ENCODE measurements around the gene PDLIM4.

DNA sequence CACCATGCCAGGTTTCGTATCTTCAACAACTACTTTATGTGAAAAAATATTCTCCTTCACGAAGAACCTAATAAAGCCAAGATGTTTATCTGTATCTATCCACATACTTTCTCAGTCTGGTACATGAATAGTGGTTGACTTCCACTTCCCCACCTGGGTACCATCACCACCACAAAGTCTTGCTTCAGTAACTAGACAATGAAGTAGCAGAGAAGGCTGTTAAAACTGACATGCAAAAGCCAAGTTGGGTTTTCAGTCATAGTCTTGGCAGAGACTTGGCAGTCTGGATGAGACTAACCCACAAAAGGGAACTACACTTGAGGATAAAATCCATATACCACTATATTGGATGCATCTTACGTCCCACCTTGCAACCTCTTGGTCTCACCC is 34.9 kb upstream of the PDLIM4 start:
- TF ChIP-seq, protein P1, sequence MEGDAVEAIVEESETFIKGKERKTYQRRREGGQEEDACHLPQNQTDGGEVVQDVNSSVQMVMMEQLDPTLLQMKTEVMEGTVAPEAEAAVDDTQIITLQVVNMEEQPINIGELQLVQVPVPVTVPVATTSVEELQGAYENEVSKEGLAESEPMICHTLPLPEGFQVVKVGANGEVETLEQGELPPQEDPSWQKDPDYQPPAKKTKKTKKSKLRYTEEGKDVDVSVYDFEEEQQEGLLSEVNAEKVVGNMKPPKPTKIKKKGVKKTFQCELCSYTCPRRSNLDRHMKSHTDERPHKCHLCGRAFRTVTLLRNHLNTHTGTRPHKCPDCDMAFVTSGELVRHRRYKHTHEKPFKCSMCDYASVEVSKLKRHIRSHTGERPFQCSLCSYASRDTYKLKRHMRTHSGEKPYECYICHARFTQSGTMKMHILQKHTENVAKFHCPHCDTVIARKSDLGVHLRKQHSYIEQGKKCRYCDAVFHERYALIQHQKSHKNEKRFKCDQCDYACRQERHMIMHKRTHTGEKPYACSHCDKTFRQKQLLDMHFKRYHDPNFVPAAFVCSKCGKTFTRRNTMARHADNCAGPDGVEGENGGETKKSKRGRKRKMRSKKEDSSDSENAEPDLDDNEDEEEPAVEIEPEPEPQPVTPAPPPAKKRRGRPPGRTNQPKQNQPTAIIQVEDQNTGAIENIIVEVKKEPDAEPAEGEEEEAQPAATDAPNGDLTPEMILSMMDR (IDR thresholded peaks at IDR 0.05) = no peak
- TF ChIP-seq CHD2 (IDR thresholded peaks at IDR 0.05; ENCODE audit: low read length, partially characterized antibody) (no peak), ESRRA (IDR thresholded peaks at IDR 0.05; ENCODE audit: borderline replicate concordance, low read length) (no peak), EP300 (IDR thresholded peaks at IDR 0.05) (no peak), POLR2A (IDR thresholded peaks at IDR 0.05; ENCODE audit: low read length) (no peak)
- TF ChIP-seq, protein P2, sequence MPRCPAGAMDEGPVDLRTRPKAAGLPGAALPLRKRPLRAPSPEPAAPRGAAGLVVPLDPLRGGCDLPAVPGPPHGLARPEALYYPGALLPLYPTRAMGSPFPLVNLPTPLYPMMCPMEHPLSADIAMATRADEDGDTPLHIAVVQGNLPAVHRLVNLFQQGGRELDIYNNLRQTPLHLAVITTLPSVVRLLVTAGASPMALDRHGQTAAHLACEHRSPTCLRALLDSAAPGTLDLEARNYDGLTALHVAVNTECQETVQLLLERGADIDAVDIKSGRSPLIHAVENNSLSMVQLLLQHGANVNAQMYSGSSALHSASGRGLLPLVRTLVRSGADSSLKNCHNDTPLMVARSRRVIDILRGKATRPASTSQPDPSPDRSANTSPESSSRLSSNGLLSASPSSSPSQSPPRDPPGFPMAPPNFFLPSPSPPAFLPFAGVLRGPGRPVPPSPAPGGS (IDR thresholded peaks at IDR 0.05) = no peak
- TF ChIP-seq, protein P3, sequence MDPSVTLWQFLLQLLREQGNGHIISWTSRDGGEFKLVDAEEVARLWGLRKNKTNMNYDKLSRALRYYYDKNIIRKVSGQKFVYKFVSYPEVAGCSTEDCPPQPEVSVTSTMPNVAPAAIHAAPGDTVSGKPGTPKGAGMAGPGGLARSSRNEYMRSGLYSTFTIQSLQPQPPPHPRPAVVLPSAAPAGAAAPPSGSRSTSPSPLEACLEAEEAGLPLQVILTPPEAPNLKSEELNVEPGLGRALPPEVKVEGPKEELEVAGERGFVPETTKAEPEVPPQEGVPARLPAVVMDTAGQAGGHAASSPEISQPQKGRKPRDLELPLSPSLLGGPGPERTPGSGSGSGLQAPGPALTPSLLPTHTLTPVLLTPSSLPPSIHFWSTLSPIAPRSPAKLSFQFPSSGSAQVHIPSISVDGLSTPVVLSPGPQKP (IDR thresholded peaks at IDR 0.05; ENCODE audit: low read depth, low read length) = no peak
- TF ChIP-seq, protein P4, sequence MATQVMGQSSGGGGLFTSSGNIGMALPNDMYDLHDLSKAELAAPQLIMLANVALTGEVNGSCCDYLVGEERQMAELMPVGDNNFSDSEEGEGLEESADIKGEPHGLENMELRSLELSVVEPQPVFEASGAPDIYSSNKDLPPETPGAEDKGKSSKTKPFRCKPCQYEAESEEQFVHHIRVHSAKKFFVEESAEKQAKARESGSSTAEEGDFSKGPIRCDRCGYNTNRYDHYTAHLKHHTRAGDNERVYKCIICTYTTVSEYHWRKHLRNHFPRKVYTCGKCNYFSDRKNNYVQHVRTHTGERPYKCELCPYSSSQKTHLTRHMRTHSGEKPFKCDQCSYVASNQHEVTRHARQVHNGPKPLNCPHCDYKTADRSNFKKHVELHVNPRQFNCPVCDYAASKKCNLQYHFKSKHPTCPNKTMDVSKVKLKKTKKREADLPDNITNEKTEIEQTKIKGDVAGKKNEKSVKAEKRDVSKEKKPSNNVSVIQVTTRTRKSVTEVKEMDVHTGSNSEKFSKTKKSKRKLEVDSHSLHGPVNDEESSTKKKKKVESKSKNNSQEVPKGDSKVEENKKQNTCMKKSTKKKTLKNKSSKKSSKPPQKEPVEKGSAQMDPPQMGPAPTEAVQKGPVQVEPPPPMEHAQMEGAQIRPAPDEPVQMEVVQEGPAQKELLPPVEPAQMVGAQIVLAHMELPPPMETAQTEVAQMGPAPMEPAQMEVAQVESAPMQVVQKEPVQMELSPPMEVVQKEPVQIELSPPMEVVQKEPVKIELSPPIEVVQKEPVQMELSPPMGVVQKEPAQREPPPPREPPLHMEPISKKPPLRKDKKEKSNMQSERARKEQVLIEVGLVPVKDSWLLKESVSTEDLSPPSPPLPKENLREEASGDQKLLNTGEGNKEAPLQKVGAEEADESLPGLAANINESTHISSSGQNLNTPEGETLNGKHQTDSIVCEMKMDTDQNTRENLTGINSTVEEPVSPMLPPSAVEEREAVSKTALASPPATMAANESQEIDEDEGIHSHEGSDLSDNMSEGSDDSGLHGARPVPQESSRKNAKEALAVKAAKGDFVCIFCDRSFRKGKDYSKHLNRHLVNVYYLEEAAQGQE (IDR thresholded peaks at IDR 0.05) = no peak

Data from A549 (cell line).